Gastroesophageal sphincter (tissue), 3 donors: ENCODE data around the gene IER2.
"Not testable (repeated sequence)": the region's sequence is repeated elsewhere in the genome, so short reads cannot be mapped to it uniquely, and the experiment has no call there.

Experiments used
- CTCF ChIP-seq, 4 experiments: fragments of 200-600 bp in 2 of 4; fragments of 450-650 bp in 2 of 4; sonication (generic) in 1 of 4; IDR thresholded peaks; one replicate each; pipeline ENCODE4 v1.5.1; 2017 to 2019; ENCODE audit warnings: antibody characterized with exemption in 4 of 4, mild to moderate bottlenecking in 2 of 4, moderate library complexity in 2 of 4
- EP300 ChIP-seq: sonication (generic); formaldehyde crosslinking; IDR thresholded peaks from one replicate; pipeline ENCODE4 v1.6.1; 2017; ENCODE audit warnings: antibody characterized with exemption, mild to moderate bottlenecking
- POLR2A ChIP-seq, 2 donors: fragments of 450-650 bp; IDR thresholded peaks; one replicate each; pipeline ENCODE4 v1.6.1; 2017; ENCODE audit warnings: antibody characterized with exemption in 2 of 2, mild to moderate bottlenecking in 2 of 2, moderate library complexity in 1 of 2
- POLR2AphosphoS5 ChIP-seq: sonication (generic); formaldehyde crosslinking; IDR thresholded peaks from one replicate; pipeline ENCODE4 v1.6.1; 2017; ENCODE audit warnings: antibody characterized with exemption

DNA sequence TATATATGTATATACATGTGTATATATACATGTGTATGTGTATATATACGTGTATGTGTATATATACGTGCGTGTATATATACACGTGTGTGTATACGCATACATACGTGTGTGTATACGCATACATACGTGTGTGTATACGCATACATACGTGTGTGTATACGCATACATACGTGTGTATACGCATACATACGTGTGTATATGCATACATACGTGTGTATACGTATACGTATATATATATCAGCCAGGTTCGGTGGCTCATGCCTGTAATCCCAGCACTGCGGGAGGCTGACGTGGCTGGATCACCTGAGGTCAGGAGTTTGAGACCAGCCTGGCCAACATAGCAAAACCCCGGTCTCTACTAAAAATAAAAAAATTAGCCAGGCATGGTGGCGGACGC is 34.7 kb downstream of the IER2 start:
- not testable (repeated sequence) for TF ChIP-seq EP300; CTCF (IDR thresholded peaks at IDR 0.05); POLR2A (IDR thresholded peaks at IDR 0.05); POLR2AphosphoS5
